SK-N-SH treated with all-trans-retinoic acid at 6 μM for 48 hours (cell line): ENCODE data around the gene MRGPRE.

Experiments
- ARNTL ChIP-seq: fragments of 450-650 bp; formaldehyde crosslinking; IDR thresholded peaks from 2 replicates; pipeline ENCODE4 v1.5.0; 2020; ENCODE audit warnings: low read depth, mild to moderate bottlenecking, moderate library complexity, borderline replicate concordance
- ESRRG ChIP-seq: fragments of 250-450 bp; sonication (Bioruptor Pico); IDR thresholded peaks from 2 replicates; pipeline ENCODE4 v1.6.1; 2021; ENCODE audit warnings: mild to moderate bottlenecking
- TOX ChIP-seq: fragments of 250-450 bp; sonication (Bioruptor Pico); IDR thresholded peaks from 2 replicates; pipeline ENCODE4 v1.8.0; 2021; ENCODE audit warnings: mild to moderate bottlenecking, moderate library complexity, borderline replicate concordance
- TSHZ2 ChIP-seq: fragments of 250-450 bp; sonication (Bioruptor Pico); IDR thresholded peaks from 2 replicates; pipeline ENCODE4 v1.5.0; 2020; ENCODE audit warnings: mild to moderate bottlenecking, moderate library complexity
- TF ChIP-seq, protein P1 (sequence below): fragments of 250-450 bp; sonication (Bioruptor Pico); IDR thresholded peaks from 2 replicates; pipeline ENCODE4 v1.8.0; 2021; ENCODE audit warnings: low read depth, mild to moderate bottlenecking, moderate library complexity, borderline replicate concordance

- TF ChIP-seq, protein P1, sequence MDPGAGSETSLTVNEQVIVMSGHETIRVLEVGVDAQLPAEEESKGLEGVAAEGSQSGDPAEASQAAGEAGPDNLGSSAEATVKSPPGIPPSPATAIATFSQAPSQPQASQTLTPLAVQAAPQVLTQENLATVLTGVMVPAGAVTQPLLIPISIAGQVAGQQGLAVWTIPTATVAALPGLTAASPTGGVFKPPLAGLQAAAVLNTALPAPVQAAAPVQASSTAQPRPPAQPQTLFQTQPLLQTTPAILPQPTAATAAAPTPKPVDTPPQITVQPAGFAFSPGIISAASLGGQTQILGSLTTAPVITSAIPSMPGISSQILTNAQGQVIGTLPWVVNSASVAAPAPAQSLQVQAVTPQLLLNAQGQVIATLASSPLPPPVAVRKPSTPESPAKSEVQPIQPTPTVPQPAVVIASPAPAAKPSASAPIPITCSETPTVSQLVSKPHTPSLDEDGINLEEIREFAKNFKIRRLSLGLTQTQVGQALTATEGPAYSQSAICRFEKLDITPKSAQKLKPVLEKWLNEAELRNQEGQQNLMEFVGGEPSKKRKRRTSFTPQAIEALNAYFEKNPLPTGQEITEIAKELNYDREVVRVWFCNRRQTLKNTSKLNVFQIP = no peak
- TF ChIP-seq TSHZ2 (CRISPR knock-in tag) (no peak), ESRRG (CRISPR knock-in tag) (no peak), TOX (no peak), ARNTL (no peak)
Measured at GRCh38 chr11:3188496-3189195, 43.6 kb downstream of the MRGPRE start.
